Colonic mucosa (tissue), 4 donors: Measurements from ENCODE around the gene SLC9A9. TPM values are rescaled to one million over a fixed set of nuclear protein-coding genes. Genes with fewer than 3 reads are reported as not detected.

ENCODE experiments used
- DNase-seq: peaks from one replicate; pipeline ENCODE4 v3.0.0-alpha.2; 2020
- H3K27ac ChIP-seq: fragments of 200-600 bp; one replicate; pipeline ENCODE4 v1.8.0; 2021
- H3K27me3 ChIP-seq: fragments of 200-600 bp; one replicate; pipeline ENCODE4 v1.8.0; 2021
- H3K36me3 ChIP-seq: fragments of 200-600 bp; one replicate; pipeline ENCODE4 v1.8.0; 2021
- H3K4me1 ChIP-seq: fragments of 200-600 bp; one replicate; pipeline ENCODE4 v1.8.0; 2021; ENCODE audit warnings: mild to moderate bottlenecking
- H3K4me3 ChIP-seq: fragments of 200-600 bp; one replicate; pipeline ENCODE4 v1.8.0; 2021
- H3K9ac ChIP-seq, 2 donors: one replicate each; pipeline ENCODE4 v1.7.0; 2013; ENCODE audit warnings: control low read depth in 2 of 2, low read depth in 2 of 2, low read length in 2 of 2
- H3K9me3 ChIP-seq: fragments of 200-600 bp; one replicate; pipeline ENCODE4 v1.8.0; 2021
- intact Hi-C: fragments of 100-400 bp; cut with DNase I; formaldehyde crosslinking; loops from one replicate; pipeline ENCODE4 v1.14.1; 2022
- total RNA-seq, 2 donors: library from RNA; stranded (reverse); fragmentation: NEBNext Ultra II Directional in 1 of 2; extraction: Animal tissue kit (Norgen Biotek cat#: 25700) in 1 of 2; gene quantifications; one replicate each; pipeline ENCODE4 v1.2.1, GENCODE V29; 2021
- TF ChIP-seq, protein P1 (sequence below): fragments of 200-600 bp; IDR thresholded peaks from one replicate; pipeline ENCODE4 v1.8.0; 2022; ENCODE audit warnings: antibody characterized with exemption, mild to moderate bottlenecking
- donor health status: healthy.
- donor health status: DM: no; HTN: no; CAD: no.
- donor health status: DM: no; HTN: no; CAD: no.

SLC9A9 gene
- total RNA-seq, 2 donors from 2014 or later: 2.5 to 6.5 TPM

DNA sequence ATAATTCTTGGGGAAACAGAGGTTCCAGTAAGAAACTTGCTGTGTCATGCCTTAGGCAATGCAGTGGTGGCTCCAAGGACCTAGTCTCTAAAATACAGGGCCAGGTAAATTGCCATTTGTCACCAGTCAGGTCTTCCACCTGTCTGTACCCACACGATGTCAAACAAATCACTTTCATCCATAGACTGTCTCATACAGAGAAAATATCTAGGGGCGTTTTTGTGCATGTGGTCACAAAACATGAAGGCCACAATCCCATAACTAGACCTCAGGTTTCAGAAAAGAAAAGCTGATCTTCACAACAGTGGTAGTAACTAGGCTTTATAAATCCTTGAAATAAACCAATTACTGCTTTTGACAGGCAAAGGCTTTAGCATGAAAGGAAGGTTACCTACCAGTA is 92.3 kb downstream of the SLC9A9 start:
- H3K36me3 ChIP-seq: no peaks in the 10 kb centered on the region
- no peaks in the 10 kb centered on the region for H3K4me1 ChIP-seq
- H3K27ac ChIP-seq: no peak overlapping the region
- no peaks in the 10 kb centered on the region for H3K27me3 ChIP-seq
- H3K9me3 ChIP-seq: no peaks in the 10 kb centered on the region
- intact Hi-C loops: no loop called here
- H3K9ac ChIP-seq: no peak overlapping the region
- TF ChIP-seq, protein P1, sequence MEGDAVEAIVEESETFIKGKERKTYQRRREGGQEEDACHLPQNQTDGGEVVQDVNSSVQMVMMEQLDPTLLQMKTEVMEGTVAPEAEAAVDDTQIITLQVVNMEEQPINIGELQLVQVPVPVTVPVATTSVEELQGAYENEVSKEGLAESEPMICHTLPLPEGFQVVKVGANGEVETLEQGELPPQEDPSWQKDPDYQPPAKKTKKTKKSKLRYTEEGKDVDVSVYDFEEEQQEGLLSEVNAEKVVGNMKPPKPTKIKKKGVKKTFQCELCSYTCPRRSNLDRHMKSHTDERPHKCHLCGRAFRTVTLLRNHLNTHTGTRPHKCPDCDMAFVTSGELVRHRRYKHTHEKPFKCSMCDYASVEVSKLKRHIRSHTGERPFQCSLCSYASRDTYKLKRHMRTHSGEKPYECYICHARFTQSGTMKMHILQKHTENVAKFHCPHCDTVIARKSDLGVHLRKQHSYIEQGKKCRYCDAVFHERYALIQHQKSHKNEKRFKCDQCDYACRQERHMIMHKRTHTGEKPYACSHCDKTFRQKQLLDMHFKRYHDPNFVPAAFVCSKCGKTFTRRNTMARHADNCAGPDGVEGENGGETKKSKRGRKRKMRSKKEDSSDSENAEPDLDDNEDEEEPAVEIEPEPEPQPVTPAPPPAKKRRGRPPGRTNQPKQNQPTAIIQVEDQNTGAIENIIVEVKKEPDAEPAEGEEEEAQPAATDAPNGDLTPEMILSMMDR: no peak
- DNase-seq: no peak
- H3K4me3 ChIP-seq: no peak overlapping the region

GRCh38 chr3:143754090-143754489 is 94.2 kb downstream of the SLC9A9 start:
- no peak for DNase-seq
- Histone ChIP-seq H3K9ac (no peak overlapping the region), H3K4me3 (no peak overlapping the region), H3K36me3 (no peaks in the 10 kb centered on the region), H3K9me3 (no peaks in the 10 kb centered on the region), H3K4me1 (no peaks in the 10 kb centered on the region), H3K27me3 (no peaks in the 10 kb centered on the region), H3K27ac (no peak overlapping the region)
- TF ChIP-seq, protein P1: no peak
- intact Hi-C loops: no loop called here

GRCh38 chr3:143753456-143753855 is 94.8 kb downstream of the SLC9A9 start:
- no peak overlapping the region for H3K27ac ChIP-seq
- TF ChIP-seq, protein P1: no peak
- no peaks in the 10 kb centered on the region for H3K27me3 ChIP-seq
- no peaks in the 10 kb centered on the region for H3K36me3 ChIP-seq
- intact Hi-C loops: no loop called here
- no peaks in the 10 kb centered on the region for H3K9me3 ChIP-seq
- no peak overlapping the region for H3K9ac ChIP-seq
- H3K4me3 ChIP-seq: no peak overlapping the region
- no peak for DNase-seq
- no peaks in the 10 kb centered on the region for H3K4me1 ChIP-seq

DNA sequence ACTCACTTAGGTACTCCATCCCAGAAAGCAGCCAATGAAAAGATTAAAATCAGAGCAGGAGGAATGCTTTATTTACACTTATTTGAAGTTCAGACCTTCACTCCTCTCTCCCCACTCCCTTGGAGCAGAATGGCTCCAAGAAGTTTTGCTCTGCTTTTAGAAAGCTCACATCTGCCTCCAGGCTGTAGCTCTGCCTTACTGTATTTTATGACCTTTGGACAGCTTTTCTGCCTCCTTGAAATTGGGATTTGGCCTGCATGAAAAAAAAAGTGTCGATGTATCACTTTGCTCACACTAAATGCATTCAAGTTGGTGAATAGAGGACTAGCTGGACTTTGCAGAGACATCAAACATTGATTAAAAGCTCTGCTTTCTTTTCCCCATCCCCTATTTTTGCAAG is 95.3 kb downstream of the SLC9A9 start:
- no peaks in the 10 kb centered on the region for H3K27me3 ChIP-seq
- H3K9me3 ChIP-seq: no peaks in the 10 kb centered on the region
- H3K4me1 ChIP-seq: no peaks in the 10 kb centered on the region
- H3K36me3 ChIP-seq: no peaks in the 10 kb centered on the region
- TF ChIP-seq, protein P1: no peak
- H3K27ac ChIP-seq: no peak overlapping the region
- H3K9ac ChIP-seq: no peak overlapping the region
- no peak for DNase-seq
- H3K4me3 ChIP-seq: no peak overlapping the region
- intact Hi-C loops: no loop called here

GRCh38 chr3:143751643-143752178 is 96.6 kb downstream of the SLC9A9 start:
- H3K27ac ChIP-seq: no peak overlapping the region
- H3K36me3 ChIP-seq: no peaks in the 10 kb centered on the region
- DNase-seq: no peak
- H3K4me1 ChIP-seq: no peaks in the 10 kb centered on the region
- no peak overlapping the region for H3K4me3 ChIP-seq
- H3K9ac ChIP-seq: no peak overlapping the region
- no peaks in the 10 kb centered on the region for H3K9me3 ChIP-seq
- no peaks in the 10 kb centered on the region for H3K27me3 ChIP-seq
- intact Hi-C loops: no loop called here
- TF ChIP-seq, protein P1: no peak
